Immature natural killer cell (primary cell): ENCODE results near the gene SLC25A10. TPM values are rescaled to one million over a fixed set of nuclear protein-coding genes. Genes with fewer than 3 reads are reported as not detected.

ENCODE experiments used
- DNase-seq, 3 donors: peaks; one replicate each; pipeline ENCODE4 v3.0.0; 2022; ENCODE audit warnings: mixed read lengths in 1 of 3
- H3K27ac Mint-ChIP-seq, 6 donors: one replicate each; pipeline ENCODE4 v1.8.0; 2020; ENCODE audit warnings: mixed read lengths in 6 of 6, mild to moderate bottlenecking in 5 of 6, inconsistent platforms in 4 of 6, moderate library complexity in 3 of 6
- H3K27me3 Mint-ChIP-seq, 3 donors: one replicate each; pipeline ENCODE4 v1.8.0; 2020 to 2021; ENCODE audit warnings: low read depth in 3 of 3, mild to moderate bottlenecking in 3 of 3, mixed read lengths in 3 of 3, moderate library complexity in 3 of 3, inconsistent platforms in 1 of 3
- H3K36me3 Mint-ChIP-seq, 3 donors: one replicate each; pipeline ENCODE4 v1.8.0; 2020; ENCODE audit warnings: mixed read lengths in 3 of 3, inconsistent platforms in 2 of 3, mild to moderate bottlenecking in 2 of 3
- H3K4me1 Mint-ChIP-seq, 2 donors: one replicate each; pipeline ENCODE4 v1.8.0; 2020; ENCODE audit warnings: inconsistent platforms in 2 of 2, mild to moderate bottlenecking in 2 of 2, mixed read lengths in 2 of 2, moderate library complexity in 1 of 2
- H3K4me3 Mint-ChIP-seq, 5 donors: one replicate each; pipeline ENCODE4 v1.8.0; 2020; ENCODE audit warnings: mild to moderate bottlenecking in 5 of 5, mixed read lengths in 5 of 5, inconsistent platforms in 3 of 5, moderate library complexity in 3 of 5
- H3K9me3 Mint-ChIP-seq, 6 donors: one replicate each; pipeline ENCODE4 v1.8.0; 2020; ENCODE audit warnings: mild to moderate bottlenecking in 6 of 6, mixed read lengths in 6 of 6, inconsistent platforms in 4 of 6, moderate library complexity in 3 of 6
- polyA plus RNA-seq, 3 donors: library from polyadenylated mRNA; unstranded; fragments of 300-500 nt; fragmentation: Illumina TruSeq; gene quantifications; one replicate each; pipeline ENCODE4 v1.2.3, GENCODE V29; 2021

SLC25A10 gene
- polyA plus RNA-seq, 3 donors from 2014 or later = 5.6 to 7.5 (median 5.9) TPM

DNA sequence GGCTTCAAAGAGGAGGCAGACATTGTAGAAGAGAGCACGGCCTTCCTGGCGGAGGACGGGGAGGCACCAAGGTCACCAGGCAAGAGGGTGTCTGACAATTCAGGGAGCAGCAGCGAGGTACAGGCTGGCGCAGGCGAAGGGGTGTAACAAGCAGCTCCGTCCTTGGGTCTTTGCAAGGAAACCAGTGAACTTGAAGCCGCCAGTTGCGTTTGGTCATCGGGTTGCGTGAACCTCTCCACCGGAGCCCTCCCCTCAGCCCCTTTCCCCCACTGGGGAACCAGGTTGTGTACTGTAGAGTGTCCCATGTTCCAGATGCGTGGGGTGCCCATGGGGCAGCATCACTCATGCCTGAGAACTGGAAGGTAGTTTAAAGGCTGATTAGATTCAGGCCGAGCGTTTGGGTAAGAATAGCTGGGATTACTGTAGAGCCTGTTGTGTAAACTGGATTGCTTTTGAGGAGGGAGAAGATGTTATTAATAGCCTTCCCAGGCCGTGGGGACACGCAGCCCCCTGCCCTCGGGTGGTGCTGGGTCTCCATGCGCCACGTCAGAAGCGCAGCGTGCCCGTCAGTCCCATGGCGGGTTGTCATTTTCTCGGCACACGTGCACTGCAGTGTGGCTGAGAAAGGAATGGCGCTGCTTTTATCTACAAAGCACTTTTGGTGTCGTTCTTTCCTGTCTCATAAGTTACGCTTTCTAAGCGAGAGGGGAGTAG is 6.4 kb upstream of the SLC25A10 start:
- no peaks in the 10 kb centered on the region for H3K9me3 Mint-ChIP-seq
- no peak for DNase-seq
- peaks cover 6 to 23% (median 10%) of the 10 kb centered on the region in 3 donors for H3K27me3 Mint-ChIP-seq
- peak overlapping the region in 1 of 5 donors; percentile 34 for H3K4me3 Mint-ChIP-seq
- peaks cover 27 to 28% of the 10 kb centered on the region in 2 donors for H3K4me1 Mint-ChIP-seq
- peak overlapping the region in 3 of 6 donors; percentile 52 to 64 (median 57) for H3K27ac Mint-ChIP-seq
- peaks cover 3 to 8% (median 5%) of the 10 kb centered on the region in 3 donors for H3K36me3 Mint-ChIP-seq

- H3K4me3 Mint-ChIP-seq = no peak overlapping the region
- H3K9me3 Mint-ChIP-seq = no peaks in the 10 kb centered on the region
- peaks cover 6 to 23% (median 10%) of the 10 kb centered on the region in 3 donors for H3K27me3 Mint-ChIP-seq
- peak overlapping the region in 4 of 6 donors; percentile 29 to 77 (median 49) for H3K27ac Mint-ChIP-seq
- H3K4me1 Mint-ChIP-seq = peaks cover 27 to 28% of the 10 kb centered on the region in 2 donors
- peaks cover 3 to 8% (median 5%) of the 10 kb centered on the region in 3 donors for H3K36me3 Mint-ChIP-seq
- DNase-seq = no peak
Observed at GRCh38 chr17:81706232-81706611, 5.9 kb upstream of the SLC25A10 start.

DNA sequence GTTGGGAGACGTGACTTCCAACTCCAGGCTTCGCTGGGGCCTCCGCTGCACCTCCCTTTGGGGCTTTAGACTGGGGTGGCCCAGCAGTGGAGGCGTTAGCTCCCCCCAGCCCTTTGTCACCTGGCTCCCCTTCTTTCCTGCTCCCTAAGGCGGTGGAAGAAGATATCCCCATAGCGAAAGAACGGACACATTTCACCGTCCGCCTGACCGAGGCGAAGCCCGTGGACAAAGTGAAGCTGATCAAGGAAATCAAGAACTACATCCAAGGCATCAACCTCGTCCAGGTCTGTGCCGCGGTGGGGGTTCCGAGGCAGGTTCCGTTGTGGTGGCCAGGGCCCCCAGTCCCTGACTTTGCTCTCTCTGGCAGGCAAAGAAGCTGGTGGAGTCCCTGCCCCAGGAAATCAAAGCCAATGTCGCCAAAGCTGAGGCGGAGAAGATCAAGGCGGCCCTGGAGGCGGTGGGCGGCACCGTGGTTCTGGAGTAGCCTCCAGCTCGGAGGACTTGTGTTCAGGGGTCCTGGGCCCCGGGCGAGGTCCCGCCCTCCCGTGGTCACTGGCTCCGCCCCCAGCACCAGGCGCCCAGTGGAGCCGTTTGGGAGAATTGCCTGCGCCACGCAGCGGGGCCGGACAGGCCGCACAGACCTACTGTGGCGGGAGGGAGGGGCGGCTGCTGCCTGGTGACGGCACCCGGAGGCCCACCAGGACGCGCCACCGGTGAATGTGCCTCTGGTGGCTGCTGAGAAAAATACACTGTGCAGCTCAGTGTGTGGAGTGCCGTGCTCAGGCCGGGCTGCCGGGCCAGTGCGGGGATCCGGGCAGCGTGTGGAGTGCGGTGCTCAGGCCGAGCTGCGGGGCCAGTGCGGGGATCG is 5.1 kb upstream of the SLC25A10 start:
- H3K4me3 Mint-ChIP-seq = no peak overlapping the region
- H3K9me3 Mint-ChIP-seq = no peaks in the 10 kb centered on the region
- H3K27me3 Mint-ChIP-seq = peaks cover 6 to 23% (median 10%) of the 10 kb centered on the region in 3 donors
- peaks cover 26 to 30% of the 10 kb centered on the region in 2 donors for H3K4me1 Mint-ChIP-seq
- peaks cover 3 to 8% (median 5%) of the 10 kb centered on the region in 3 donors for H3K36me3 Mint-ChIP-seq
- no peak overlapping the region for H3K27ac Mint-ChIP-seq
- DNase-seq = no peak

GRCh38 chr17:81707725-81708646 is 4.1 kb upstream of the SLC25A10 start:
- Mint-ChIP-seq H3K4me1 (peaks cover 24% of the 10 kb centered on the region in 2 donors), H3K36me3 (peaks cover 3 to 8% (median 5%) of the 10 kb centered on the region in 3 donors), H3K4me3 (no peak overlapping the region), H3K9me3 (no peaks in the 10 kb centered on the region), H3K27ac (no peak overlapping the region), H3K27me3 (peaks cover 0 to 22% (median 2%) of the 10 kb centered on the region in 3 donors)
- no peak for DNase-seq

DNA sequence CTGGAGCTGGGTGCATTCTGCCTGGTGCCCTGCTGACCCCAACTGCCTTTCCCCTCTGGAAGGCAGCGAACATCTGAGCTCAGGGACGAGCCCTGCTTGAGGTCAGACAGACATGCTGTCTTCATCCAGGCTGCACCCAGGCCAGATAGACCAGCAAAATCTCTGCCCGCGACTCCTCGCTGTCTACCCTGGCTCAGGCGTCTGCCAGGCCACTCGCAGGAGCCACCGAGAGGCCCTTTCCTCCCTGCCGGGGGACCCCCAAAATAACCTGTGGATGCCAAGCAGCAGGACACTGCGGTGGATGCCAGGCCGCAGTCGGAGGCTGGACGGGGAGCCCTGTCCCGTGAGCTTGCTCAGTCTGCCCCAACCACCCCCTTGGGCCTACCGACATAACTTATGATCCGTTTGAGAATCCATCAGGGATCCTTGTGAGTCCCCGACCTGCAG is 3.3 kb upstream of the SLC25A10 start:
- H3K36me3 Mint-ChIP-seq = peaks cover 3 to 8% (median 5%) of the 10 kb centered on the region in 3 donors
- peaks cover 0 to 21% (median 2%) of the 10 kb centered on the region in 3 donors for H3K27me3 Mint-ChIP-seq
- no peaks in the 10 kb centered on the region for H3K9me3 Mint-ChIP-seq
- no peak overlapping the region for H3K27ac Mint-ChIP-seq
- H3K4me1 Mint-ChIP-seq = peaks cover 26% of the 10 kb centered on the region in 2 donors
- DNase-seq = no peak
- no peak overlapping the region for H3K4me3 Mint-ChIP-seq

- peak overlapping the region; percentile 52 to 73 (median 66) for H3K4me3 Mint-ChIP-seq
- H3K36me3 Mint-ChIP-seq = peaks cover 0 to 3% (median 3%) of the 10 kb centered on the region in 3 donors
- H3K4me1 Mint-ChIP-seq = peaks cover 20 to 25% of the 10 kb centered on the region in 2 donors
- H3K27ac Mint-ChIP-seq = peak overlapping the region; percentile 12 to 81 (median 60)
- no peak for DNase-seq
- H3K27me3 Mint-ChIP-seq = peaks cover 0 to 18% (median 2%) of the 10 kb centered on the region in 3 donors
- H3K9me3 Mint-ChIP-seq = no peaks in the 10 kb centered on the region
Observed at GRCh38 chr17:81710514-81711308, 1.4 kb upstream of the SLC25A10 start.

DNA sequence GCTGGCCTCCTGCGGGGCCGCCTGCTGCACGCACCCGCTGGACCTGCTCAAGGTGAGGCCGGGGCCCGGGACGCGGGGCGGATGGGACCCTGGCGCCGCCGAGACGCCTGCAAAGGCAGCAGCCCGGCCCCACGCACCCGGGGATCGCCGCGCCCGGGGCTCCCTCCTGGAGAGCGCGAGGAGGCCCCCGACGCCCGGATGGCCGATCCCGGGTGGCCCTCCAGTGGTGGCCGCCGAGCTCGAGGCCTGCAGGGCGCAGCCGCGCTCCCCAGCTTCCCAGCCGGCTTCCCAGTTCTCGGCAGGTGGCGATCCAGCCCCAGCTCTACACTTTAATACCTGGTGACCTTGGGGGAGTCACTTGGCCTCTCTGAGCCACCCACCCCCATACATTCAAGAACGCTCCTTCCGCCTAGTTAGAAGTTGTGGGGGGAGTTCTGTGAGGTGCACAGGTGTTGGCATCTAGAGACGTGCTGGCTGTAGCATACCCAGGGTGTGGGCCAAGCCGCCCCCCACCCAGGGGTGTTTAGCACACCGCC is 452 bp downstream of the SLC25A10 start:
- Mint-ChIP-seq H3K4me1 (peaks cover 20 to 22% of the 10 kb centered on the region in 2 donors), H3K27ac (peak overlapping the region in 2 of 6 donors; percentile 34 to 61), H3K4me3 (peak overlapping the region; percentile 72 to 87 (median 80)), H3K27me3 (peaks cover 0 to 12% (median 0%) of the 10 kb centered on the region in 3 donors), H3K36me3 (no peaks in the 10 kb centered on the region), H3K9me3 (no peaks in the 10 kb centered on the region)
- DNase-seq = no peak

DNA sequence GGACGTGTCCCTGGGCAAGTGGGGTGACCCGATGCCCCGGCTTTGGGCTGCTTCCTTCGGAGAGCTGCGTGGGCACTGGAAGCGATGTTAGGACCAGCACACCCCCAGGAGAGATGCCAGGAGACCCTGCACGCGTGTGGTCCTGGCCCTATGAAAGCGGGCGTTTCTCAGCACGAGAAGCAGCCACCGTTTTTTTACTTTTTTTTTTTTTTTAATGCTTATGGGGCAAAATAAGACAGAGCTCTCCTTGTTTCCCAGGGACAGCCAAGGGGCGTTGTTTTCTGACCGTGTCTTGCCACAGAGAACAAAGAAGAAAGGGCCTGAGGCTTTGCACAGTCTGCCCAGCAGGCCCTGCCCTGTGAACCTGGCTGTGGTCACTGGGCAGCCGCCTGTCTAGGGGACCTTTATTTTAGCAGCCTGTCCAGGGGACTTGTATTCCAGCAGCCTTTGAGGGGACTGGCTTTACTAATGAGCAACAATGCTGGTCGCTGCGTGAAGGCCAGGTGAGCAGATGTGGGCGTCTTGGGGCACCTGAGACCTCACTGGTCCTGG is 996 bp downstream of the SLC25A10 start:
- H3K4me1 Mint-ChIP-seq = peaks cover 20 to 22% of the 10 kb centered on the region in 2 donors
- no peaks in the 10 kb centered on the region for H3K9me3 Mint-ChIP-seq
- no peaks in the 10 kb centered on the region for H3K36me3 Mint-ChIP-seq
- H3K27ac Mint-ChIP-seq = peak overlapping the region in 1 of 6 donors; percentile 34
- H3K27me3 Mint-ChIP-seq = peaks cover 0 to 12% (median 0%) of the 10 kb centered on the region in 3 donors
- DNase-seq = no peak
- H3K4me3 Mint-ChIP-seq = peak overlapping the region; percentile 72 to 87 (median 80)

DNA sequence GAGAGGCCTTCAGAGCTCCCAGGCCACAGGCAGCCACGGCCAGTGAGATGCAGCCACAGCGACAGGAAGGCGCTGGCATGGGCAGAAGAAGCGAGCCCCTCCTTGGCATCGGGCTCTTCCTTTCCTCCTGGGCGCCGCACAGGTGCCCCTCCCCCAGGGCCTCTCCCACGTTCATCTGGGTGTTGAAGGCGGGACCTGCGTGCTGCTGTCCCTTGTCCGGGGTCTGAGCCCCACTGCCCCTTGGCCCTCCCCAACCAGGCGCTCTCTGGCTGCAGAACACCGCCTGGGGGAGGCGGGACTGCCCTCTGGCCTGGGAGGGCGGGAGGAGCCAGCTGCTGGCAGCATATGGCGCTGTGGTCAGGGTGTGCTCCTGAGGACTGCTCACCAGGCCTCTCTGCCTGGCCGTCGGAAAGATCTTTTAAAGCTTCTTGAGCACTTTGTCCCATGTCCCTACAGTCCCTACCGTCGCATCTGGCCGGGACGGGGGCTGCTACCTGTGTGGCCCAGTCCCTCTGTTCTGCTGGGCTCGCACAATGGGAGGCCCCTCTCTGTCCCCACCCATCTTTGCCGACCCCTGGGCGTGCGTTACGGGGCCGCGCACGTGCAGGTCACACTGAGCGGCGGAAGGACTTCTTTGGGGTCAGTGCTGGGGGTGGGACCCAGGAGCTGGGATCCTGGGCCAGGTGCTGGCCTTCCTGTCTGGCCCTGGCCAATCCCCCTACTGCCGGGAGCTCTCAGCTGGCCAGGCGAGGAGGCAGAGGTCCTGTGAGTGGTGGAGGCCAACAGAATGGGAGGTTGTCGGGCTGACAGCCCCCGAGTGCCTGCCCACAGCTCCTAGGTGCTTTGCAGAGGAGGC is 1.7 kb downstream of the SLC25A10 start:
- H3K9me3 Mint-ChIP-seq = no peaks in the 10 kb centered on the region
- no peaks in the 10 kb centered on the region for H3K36me3 Mint-ChIP-seq
- DNase-seq = no peak
- H3K4me3 Mint-ChIP-seq = peak overlapping the region in 3 of 5 donors; percentile 3 to 72 (median 21)
- H3K4me1 Mint-ChIP-seq = peaks cover 20 to 22% of the 10 kb centered on the region in 2 donors
- no peak overlapping the region for H3K27ac Mint-ChIP-seq
- peaks cover 0 to 12% (median 0%) of the 10 kb centered on the region in 3 donors for H3K27me3 Mint-ChIP-seq

GRCh38 chr17:81714412-81715106 is 2.5 kb downstream of the SLC25A10 start:
- H3K4me3 Mint-ChIP-seq = no peak overlapping the region
- peaks cover 0 to 9% (median 0%) of the 10 kb centered on the region in 3 donors for H3K27me3 Mint-ChIP-seq
- H3K9me3 Mint-ChIP-seq = no peaks in the 10 kb centered on the region
- no peak overlapping the region for H3K27ac Mint-ChIP-seq
- DNase-seq = no peak
- H3K4me1 Mint-ChIP-seq = peaks cover 20 to 22% of the 10 kb centered on the region in 2 donors
- H3K36me3 Mint-ChIP-seq = no peaks in the 10 kb centered on the region
